Osteoblast (primary cell): Measurements from ENCODE around the gene ADCY4. TPM values are rescaled to one million over a fixed set of nuclear protein-coding genes. Genes with fewer than 3 reads are reported as not detected.
A peak's percentile ranks its signal among the peaks of the same experiment; 100 is the strongest.

Source experiments
- DNase-seq: peaks from one replicate; pipeline ENCODE4 v3.0.0; 2011; ENCODE audit warnings: low spot score, mixed read lengths; ENCODE audit not compliant: insufficient read length; ENCODE audit errors: missing footprints
- H2AFZ ChIP-seq: 2 replicates; pipeline ENCODE4 v1.6.0; 2011; ENCODE audit warnings: mild to moderate bottlenecking, low read length
- H3K27ac ChIP-seq: 2 replicates; pipeline ENCODE4 v1.5.1; 2011; ENCODE audit warnings: mild to moderate bottlenecking, low read depth, low read length, moderate library complexity
- H3K27me3 ChIP-seq: 2 replicates; pipeline ENCODE4 v1.6.0; 2012; ENCODE audit warnings: mild to moderate bottlenecking, control low read depth, inconsistent platforms, low read length, moderate library complexity; ENCODE audit not compliant: insufficient read depth
- H3K36me3 ChIP-seq: 2 replicates; pipeline ENCODE4 v1.5.1; 2011; ENCODE audit warnings: mild to moderate bottlenecking, low read length, control low read depth, moderate library complexity; ENCODE audit not compliant: insufficient read depth
- H3K4me1 ChIP-seq: 2 replicates; pipeline ENCODE4 v1.5.1; 2011; ENCODE audit warnings: mild to moderate bottlenecking, low read length, control low read depth, moderate library complexity; ENCODE audit not compliant: insufficient read depth
- H3K4me2 ChIP-seq: 2 replicates; pipeline ENCODE4 v1.6.0; 2011; ENCODE audit warnings: mild to moderate bottlenecking, low read length; ENCODE audit not compliant: insufficient read depth
- H3K4me3 ChIP-seq: fragments of 200-600 bp; sonication (generic); 3 replicates; pipeline ENCODE4 v1.5.1; 2012; ENCODE audit warnings: mild to moderate bottlenecking, low read length, inconsistent platforms; ENCODE audit not compliant: insufficient read depth
- H3K79me2 ChIP-seq: 2 replicates; pipeline ENCODE4 v1.6.0; 2012; ENCODE audit warnings: mild to moderate bottlenecking, low read length, control low read depth, inconsistent platforms; ENCODE audit not compliant: insufficient read depth
- H3K9me3 ChIP-seq: 2 replicates; pipeline ENCODE4 v1.5.1; 2011; ENCODE audit warnings: low read depth, low read length, control low read depth
- H4K20me1 ChIP-seq: 2 replicates; pipeline ENCODE4 v1.6.0; 2012; ENCODE audit warnings: mild to moderate bottlenecking, low read length, control low read depth; ENCODE audit not compliant: insufficient read depth
- CTCF ChIP-seq: IDR thresholded peaks from 2 replicates; pipeline ENCODE4 v1.5.1; 2011; ENCODE audit warnings: mild to moderate bottlenecking, low read depth, low read length, moderate library complexity; ENCODE audit errors: extremely low read depth
- total RNA-seq: library from RNA; depleted of rRNA; stranded (reverse); fragments of >200 nt; gene quantifications from 2 replicates; pipeline ENCODE4 v1.2.3, GENCODE V29; 2012

The ADCY4 gene
- total RNA-seq, 1 donor: 18.8 TPM

GRCh38 chr14:24298892-24299254 is 36.0 kb downstream of the ADCY4 start:
- Histone ChIP-seq H3K4me2 (peak overlapping the region; percentile 95), H3K36me3 (peaks cover 42% of the 10 kb centered on the region), H3K79me2 (peaks cover 18% of the 10 kb centered on the region), H2AFZ (peak overlapping the region; percentile 93), H3K9me3 (no peaks in the 10 kb centered on the region), H3K4me1 (peaks cover 21% of the 10 kb centered on the region), H4K20me1 (peaks cover 2% of the 10 kb centered on the region), H3K27me3 (no peaks in the 10 kb centered on the region), H3K4me3 (peak overlapping the region; percentile 87), H3K27ac (peak overlapping the region; percentile 76)
- peak; percentile 97 for DNase-seq
- TF ChIP-seq CTCF: no peak

GRCh38 chr14:24297190-24297964 is 37.5 kb downstream of the ADCY4 start:
- Histone ChIP-seq H3K4me3 (no peak overlapping the region), H3K4me2 (no peak overlapping the region), H3K4me1 (peaks cover 21% of the 10 kb centered on the region), H3K36me3 (peaks cover 32% of the 10 kb centered on the region), H3K27me3 (no peaks in the 10 kb centered on the region), H2AFZ (no peak overlapping the region), H3K79me2 (peaks cover 18% of the 10 kb centered on the region), H3K27ac (no peak overlapping the region), H4K20me1 (peaks cover 2% of the 10 kb centered on the region), H3K9me3 (no peaks in the 10 kb centered on the region)
- TF ChIP-seq CTCF: peak; percentile 37
- DNase-seq: peak; percentile 15

- H3K27ac ChIP-seq: peak overlapping the region; percentile 63
- H3K79me2 ChIP-seq: peaks cover 17% of the 10 kb centered on the region
- no peak overlapping the region for H2AFZ ChIP-seq
- H4K20me1 ChIP-seq: peaks cover 2% of the 10 kb centered on the region
- peak; percentile 99 for DNase-seq
- no peak overlapping the region for H3K4me2 ChIP-seq
- peaks cover 21% of the 10 kb centered on the region for H3K4me1 ChIP-seq
- no peak overlapping the region for H3K4me3 ChIP-seq
- peaks cover 28% of the 10 kb centered on the region for H3K36me3 ChIP-seq
- no peaks in the 10 kb centered on the region for H3K9me3 ChIP-seq
- TF ChIP-seq CTCF: peak; percentile 82
- H3K27me3 ChIP-seq: no peaks in the 10 kb centered on the region
Observed at GRCh38 chr14:24296341-24297157, 38.3 kb downstream of the ADCY4 start.

GRCh38 chr14:24293525-24293924 is 41.3 kb downstream of the ADCY4 start:
- peaks cover 45% of the 10 kb centered on the region for H3K36me3 ChIP-seq

More at GRCh38 chr14:24293525-24293924, 41.3 kb downstream of the ADCY4 start:
- Histone ChIP-seq H3K27me3 (no peaks in the 10 kb centered on the region), H4K20me1 (no peaks in the 10 kb centered on the region), H3K9me3 (no peaks in the 10 kb centered on the region), H3K79me2 (no peaks in the 10 kb centered on the region), H3K4me1 (peaks cover 4% of the 10 kb centered on the region), H3K27ac (no peak overlapping the region), H3K4me3 (no peak overlapping the region), H2AFZ (no peak overlapping the region), H3K4me2 (no peak overlapping the region)
- no peak for DNase-seq
- TF ChIP-seq CTCF: no peak
